Cardiac muscle cell (in vitro differentiated cells and primary cell): ENCODE data around the gene HIVEP1. TPM values are rescaled to one million over a fixed set of nuclear protein-coding genes. Genes with fewer than 3 reads are reported as not detected.

ENCODE experiments used
- polyA plus RNA-seq: library from polyadenylated mRNA; unstranded; fragments of >200 nt; fragmentation: Nextera tagmentation; extraction: Ambion mirVana; gene quantifications from 2 replicates; pipeline ENCODE4 v1.2.1, GENCODE V29; 2016
- total RNA-seq: library from RNA; depleted of rRNA; stranded (reverse); fragments of >200 nt; gene quantifications from 2 replicates; pipeline ENCODE4 v1.2.3, GENCODE V29; 2016

HIVEP1 gene
- total and polyA plus RNA-seq, 2 experiments from 2014 or later = 5.3 to 20.0 TPM

Other genes starting within 250 kb of the HIVEP1 start
- gene ADTRP, start 233.5 kb upstream of the HIVEP1 start, total RNA-seq = not detected in 2 replicates
- gene ADTRP, start 233.5 kb upstream of the HIVEP1 start, polyA plus RNA-seq = not detected in 2 replicates